Spleen (tissue), 7 donors: Measurements from ENCODE around the gene HBZ.

ENCODE experiments used
- CTCF ChIP-seq, 11 experiments: fragments of 200-600 bp in 7 of 11; fragments of 450-650 bp in 4 of 11; sonication (generic) in 4 of 11; IDR thresholded peaks in 8 of 11; conservative IDR thresholded peaks in 3 of 11; 1 replicate in 7 of 11; 2 replicates in 4 of 11; pipeline versions ENCODE4 v1.4.0 to v1.8.0; 2016 to 2021; ENCODE audit warnings: antibody characterized with exemption in 11 of 11, inconsistent platforms in 4 of 11, mild to moderate bottlenecking in 1 of 11
- POLR2AphosphoS5 ChIP-seq, 3 donors: sonication (generic); formaldehyde crosslinking; IDR thresholded peaks; one replicate each; pipeline ENCODE4 v1.5.1; 2017; ENCODE audit warnings: antibody characterized with exemption in 3 of 3
- donor health status: DM: no; HTN: no; CAD: no; lungs with moderate emphysema.
- donor health status: DM: no; HTN: no; CAD: no.
- donor health status: DM: no; HTN: no; CAD: no.

GRCh38 chr16:104355-104754 lies 48.1 kb upstream of the HBZ start:
- TF ChIP-seq CTCF (IDR thresholded peaks at IDR 0.05 in 8 of 11, conservative IDR thresholded peaks at IDR 0.05 in 3 of 11) (no peak), POLR2AphosphoS5 (IDR thresholded peaks at IDR 0.05) (no peak)
